Kidney (tissue), 14 donors: ENCODE results near the gene ALDH1A3. TPM values are rescaled to one million over a fixed set of nuclear protein-coding genes. Genes with fewer than 3 reads are reported as not detected.
A peak's percentile ranks its signal among the peaks of the same experiment; 100 is the strongest.

ENCODE experiments used
- DNase-seq, 5 donors: peaks; one replicate each; pipeline ENCODE4 v3.0.0-alpha.2; 2013 to 2020
- FAIRE-seq: peaks from 2 replicates; lab custom pipeline; 2012; peaks lifted over from hg19 to GRCh38; lab: Jason Lieb, UNC
- H3K27ac ChIP-seq, 2 donors: one replicate each; pipeline ENCODE4 v1.7.0; 2013; ENCODE audit warnings: low read depth in 2 of 2, low read length in 2 of 2, inconsistent platforms in 1 of 2
- H3K27me3 ChIP-seq: one replicate; pipeline ENCODE4 v1.7.1; 2013; ENCODE audit warnings: low read length, inconsistent platforms; ENCODE audit not compliant: control insufficient read depth, insufficient read depth
- H3K36me3 ChIP-seq, 3 donors: one replicate each; pipeline versions ENCODE4 v1.7.0 to v1.7.1; 2013; ENCODE audit warnings: low read length in 3 of 3, control low read depth in 1 of 3, inconsistent platforms in 1 of 3; ENCODE audit not compliant: insufficient read depth in 3 of 3, control insufficient read depth in 2 of 3
- H3K4me1 ChIP-seq, 3 donors: one replicate each; pipeline versions ENCODE4 v1.7.0 to v1.7.1; 2013; ENCODE audit warnings: low read length in 3 of 3, inconsistent platforms in 1 of 3, low read depth in 1 of 3; ENCODE audit not compliant: control insufficient read depth in 2 of 3, insufficient read depth in 2 of 3
- H3K4me3 ChIP-seq, 3 donors: one replicate each; pipeline versions ENCODE4 v1.7.0 to v1.8.1; 2013; ENCODE audit warnings: low read length in 3 of 3, control low read depth in 1 of 3, inconsistent platforms in 1 of 3
- H3K9ac ChIP-seq, 3 donors: one replicate each; pipeline versions ENCODE4 v1.7.0 to v1.7.1; 2013; ENCODE audit warnings: low read length in 3 of 3, control low read depth in 1 of 3, inconsistent platforms in 1 of 3
- H3K9me3 ChIP-seq, 3 donors: one replicate each; pipeline versions ENCODE4 v1.7.0 to v1.7.1; 2013; ENCODE audit warnings: low read length in 3 of 3, control low read depth in 1 of 3, inconsistent platforms in 1 of 3; ENCODE audit not compliant: control insufficient read depth in 2 of 3, insufficient read depth in 1 of 3
- CTCF ChIP-seq: IDR thresholded peaks from 3 replicates; pipeline ENCODE4 v1.5.1; 2012; ENCODE audit warnings: mild to moderate bottlenecking, moderate library complexity, borderline replicate concordance; ENCODE audit not compliant: insufficient read depth; ENCODE audit errors: extremely low read depth
- intact Hi-C: fragments of 100-400 bp; cut with DNase I; formaldehyde crosslinking; loops from one replicate; pipeline ENCODE4 v1.11.1; 2022
- polyA plus RNA-seq: library from polyadenylated mRNA; stranded (reverse); fragments of 350-450 nt; fragmentation: Illumina TruSeq; extraction: RNeasy Lipid Tissue Mini Kit (QIAGEN cat#74804); gene quantifications from one replicate; pipeline ENCODE4 v1.2.3, GENCODE V29; 2014; ENCODE audit warnings: low read depth, low replicate concordance; ENCODE audit not compliant: insufficient read depth
- total RNA-seq: library from RNA; stranded (reverse); fragmentation: NEBNext Ultra II Directional; extraction: Animal tissue kit (Norgen Biotek cat#: 25700); gene quantifications from one replicate; pipeline ENCODE4 v1.2.1, GENCODE V29; 2021
- donor health status: control.
- donor health status: control.
- donor health status: control.
- donor health status: control.
- donor health status: control.
- donor health status: DM: yes; HTN: yes; CAD: no.
- donor health status: Normal renal cell carcinoma (clear cell type).

The ALDH1A3 gene
- total and polyA plus RNA-seq, 2 donors from 2014 or later: 5.4 to 19.6 TPM

- intact Hi-C loops: no loop called here
- Histone ChIP-seq H3K36me3 (no peaks in the 10 kb centered on the region), H3K27ac (no peak overlapping the region), H3K4me3 (no peak overlapping the region), H3K9ac (no peak overlapping the region), H3K4me1 (peaks cover 0 to 3% (median 0%) of the 10 kb centered on the region in 3 donors), H3K27me3 (no peaks in the 10 kb centered on the region), H3K9me3 (no peaks in the 10 kb centered on the region)
- FAIRE-seq (no peak), DNase-seq (peak in 4 of 5 donors; percentile 48 to 60 (median 52))
- no peak for TF ChIP-seq CTCF
Measured at GRCh38 chr15:100891307-100892012, 11.8 kb downstream of the ALDH1A3 start.

- FAIRE-seq: no peak
- no peak for TF ChIP-seq CTCF
- intact Hi-C loops: no loop called here
- Histone ChIP-seq H3K9ac (no peak overlapping the region), H3K27me3 (no peaks in the 10 kb centered on the region), H3K4me3 (no peak overlapping the region), H3K9me3 (no peaks in the 10 kb centered on the region), H3K36me3 (no peaks in the 10 kb centered on the region), H3K4me1 (peaks cover 0 to 3% (median 0%) of the 10 kb centered on the region in 3 donors), H3K27ac (no peak overlapping the region)
- no peak for DNase-seq
Measured at GRCh38 chr15:100892013-100892355, 12.4 kb downstream of the ALDH1A3 start.

- no peaks in the 10 kb centered on the region for H3K9me3 ChIP-seq
- H3K4me1 ChIP-seq: peaks cover 0 to 3% (median 0%) of the 10 kb centered on the region in 3 donors
- intact Hi-C loops: no loop called here
- DNase-seq (peak in 1 of 5 donors; percentile 19), FAIRE-seq (no peak)
- H3K27ac ChIP-seq: no peak overlapping the region
- H3K36me3 ChIP-seq: no peaks in the 10 kb centered on the region
- no peak overlapping the region for H3K9ac ChIP-seq
- no peaks in the 10 kb centered on the region for H3K27me3 ChIP-seq
- no peak overlapping the region for H3K4me3 ChIP-seq
- TF ChIP-seq CTCF: no peak
Measured at GRCh38 chr15:100893261-100893963, 13.8 kb downstream of the ALDH1A3 start.
